ENCODE measurements around the gene PSMB7.
A peak's percentile ranks its signal among the peaks of the same experiment; 100 is the strongest.
"Not testable (repeated sequence)": the region's sequence is repeated elsewhere in the genome, so short reads cannot be mapped to it uniquely, and the experiment has no call there.

PSMB7 gene

GRCh38 chr9:124444166-124444565, 28.9 kb upstream of the PSMB7 start:
- H3K4me3 ChIP-seq: no peak overlapping the region

GRCh38 chr9:124443625-124444024, 28.4 kb upstream of the PSMB7 start:
- H3K27ac ChIP-seq: peak overlapping the region in 2 of 21 experiments; percentile 27 to 50
- H3K4me3 ChIP-seq: no peak overlapping the region

More at GRCh38 chr9:124444166-124444565, 28.9 kb upstream of the PSMB7 start:
- peak overlapping the region in 2 of 21 experiments; percentile 27 to 50 for H3K27ac ChIP-seq

GRCh38 chr9:124442826-124443225, 27.6 kb upstream of the PSMB7 start:
- H3K4me3 ChIP-seq: no peak overlapping the region
- no peak overlapping the region for H3K27ac ChIP-seq

- Histone ChIP-seq H3K4me3 (no peak overlapping the region), H3K27ac (no peak overlapping the region)
Measured at GRCh38 chr9:124442379-124442778, 27.1 kb upstream of the PSMB7 start.

GRCh38 chr9:124441291-124441690, 26.0 kb upstream of the PSMB7 start:
- Histone ChIP-seq H3K27ac (no peak overlapping the region), H3K4me3 (no peak overlapping the region)

GRCh38 chr9:124440786-124441185, 25.5 kb upstream of the PSMB7 start:
- no peak overlapping the region for H3K4me3 ChIP-seq

GRCh38 chr9:124439686-124440243, 24.5 kb upstream of the PSMB7 start:
- Histone ChIP-seq H3K4me3 (no peak overlapping the region), H3K27ac (no peak overlapping the region)

More at GRCh38 chr9:124440786-124441185, 25.5 kb upstream of the PSMB7 start:
- no peak overlapping the region for H3K27ac ChIP-seq

- H3K4me3 ChIP-seq: no peak overlapping the region
- no peak overlapping the region for H3K27ac ChIP-seq
Measured at GRCh38 chr9:124439086-124439485, 23.8 kb upstream of the PSMB7 start.

- no peak overlapping the region for H3K27ac ChIP-seq
- no peak overlapping the region for H3K4me3 ChIP-seq
Measured at GRCh38 chr9:124438091-124438490, 22.8 kb upstream of the PSMB7 start.

- no peak overlapping the region for H3K27ac ChIP-seq
- H3K4me3 ChIP-seq: no peak overlapping the region
Measured at GRCh38 chr9:124437086-124437485, 21.8 kb upstream of the PSMB7 start.

GRCh38 chr9:124436320-124436719, 21.1 kb upstream of the PSMB7 start:
- no peak overlapping the region for H3K4me3 ChIP-seq
- no peak overlapping the region for H3K27ac ChIP-seq

GRCh38 chr9:124429530-124429867, 14.3 kb upstream of the PSMB7 start:
- no peak overlapping the region for H3K27ac ChIP-seq
- no peak overlapping the region for H3K4me3 ChIP-seq

- H3K4me3 ChIP-seq: no peak overlapping the region
- H3K27ac ChIP-seq: peak overlapping the region in 1 of 21 experiments; percentile 11
Measured at GRCh38 chr9:124428751-124429529, 13.7 kb upstream of the PSMB7 start.

GRCh38 chr9:124427281-124427680, 12.0 kb upstream of the PSMB7 start:
- no peak overlapping the region for H3K27ac ChIP-seq

GRCh38 chr9:124426361-124426760, 11.1 kb upstream of the PSMB7 start:
- Histone ChIP-seq H3K4me3 (no peak overlapping the region), H3K27ac (no peak overlapping the region)

More at GRCh38 chr9:124427281-124427680, 12.0 kb upstream of the PSMB7 start:
- H3K4me3 ChIP-seq: no peak overlapping the region

- not testable (repeated sequence) for H3K4me3 ChIP-seq, H3K27ac ChIP-seq
Measured at GRCh38 chr9:124425733-124426132, 10.5 kb upstream of the PSMB7 start.

- H3K27ac ChIP-seq: no peak overlapping the region
Measured at GRCh38 chr9:124423591-124423990, 8.3 kb upstream of the PSMB7 start.

GRCh38 chr9:124423155-124423554, 7.9 kb upstream of the PSMB7 start:
- Histone ChIP-seq H3K4me3 (no peak overlapping the region), H3K27ac (no peak overlapping the region)

More at GRCh38 chr9:124423591-124423990, 8.3 kb upstream of the PSMB7 start:
- H3K4me3 ChIP-seq: no peak overlapping the region

- no peak overlapping the region for H3K27ac ChIP-seq
Measured at GRCh38 chr9:124420991-124421543, 5.8 kb upstream of the PSMB7 start.

GRCh38 chr9:124419832-124420489, 4.7 kb upstream of the PSMB7 start:
- no peak overlapping the region for H3K4me3 ChIP-seq
- H3K27ac ChIP-seq: no peak overlapping the region

More at GRCh38 chr9:124420991-124421543, 5.8 kb upstream of the PSMB7 start:
- H3K4me3 ChIP-seq: no peak overlapping the region

Measured in skin epidermis (tissue), 12 donors.